ENCODE measurements around the gene GPR3. TPM values are rescaled to one million over a fixed set of nuclear protein-coding genes. Genes with fewer than 3 reads are reported as not detected.

Gene GPR3
- total RNA-seq, 1 experiment from 2014 or later, result 4.4 TPM

GRCh38 chr1:27400963-27401341 is 8.5 kb downstream of the GPR3 start:
- no peak overlapping the region for H2BK15ac ChIP-seq (ENCODE audit: low read depth, low read length)
- H2AFZ ChIP-seq (ENCODE audit: low read length), result no peak overlapping the region
- no peak overlapping the region for H3K18ac ChIP-seq (ENCODE audit: insufficient read length, low read depth, low read length)
- no peak overlapping the region for H3T11ph ChIP-seq (ENCODE audit: low read length)
- H3K23ac ChIP-seq (ENCODE audit: insufficient read length, low read depth, low read length), result no peak overlapping the region
- no CpG with 5 or more reads among the region's 5 CpGs for WGBS (ENCODE audit: extremely low coverage, insufficient read length, low lambda C conversion rate)
- H2BK20ac ChIP-seq (ENCODE audit: low read depth, low read length, poor library complexity, severe bottlenecking), result no peak overlapping the region
- H2AK5ac ChIP-seq (ENCODE audit: insufficient read length, low read length), result no peak overlapping the region
- no peaks in the 10 kb centered on the region for H3K23me2 ChIP-seq (ENCODE audit: insufficient read length, low read depth, low read length, poor library complexity, severe bottlenecking)
- H4K8ac ChIP-seq (replicated peaks; ENCODE audit: insufficient read length, low read depth, low read length), result no peak overlapping the region
- H3K4me2 ChIP-seq (ENCODE audit: insufficient read depth, insufficient read length, low read length), result no peak overlapping the region
- H3K9me3 Mint-ChIP-seq, result no peaks in the 10 kb centered on the region
- H3K4me3 Mint-ChIP-seq, result no peak overlapping the region
- no peaks in the 10 kb centered on the region for H4K20me1 ChIP-seq (ENCODE audit: control insufficient read depth, insufficient read depth, insufficient read length)
- H3K9me3 ChIP-seq (ENCODE audit: control insufficient read depth, low read depth, low read length), result no peaks in the 10 kb centered on the region
- no peaks in the 10 kb centered on the region; the same call in 1 of the 2 replicates for H3K4me1 ChIP-seq (ENCODE audit: insufficient read depth, low read length)
- H4K91ac ChIP-seq (ENCODE audit: insufficient read length, low read depth, low read length), result no peak overlapping the region
- no peak overlapping the region; a peak in 1 of 7 replicates for H3K27ac Mint-ChIP-seq
- H2BK12ac ChIP-seq (ENCODE audit: insufficient read length, low read depth, low read length), result no peak overlapping the region
- no peaks in the 10 kb centered on the region for H3K27me3 ChIP-seq (ENCODE audit: insufficient read depth, low read length)
- no peak overlapping the region for H3K4ac ChIP-seq (ENCODE audit: low read depth, low read length)
- TF ChIP-seq, protein P1, sequence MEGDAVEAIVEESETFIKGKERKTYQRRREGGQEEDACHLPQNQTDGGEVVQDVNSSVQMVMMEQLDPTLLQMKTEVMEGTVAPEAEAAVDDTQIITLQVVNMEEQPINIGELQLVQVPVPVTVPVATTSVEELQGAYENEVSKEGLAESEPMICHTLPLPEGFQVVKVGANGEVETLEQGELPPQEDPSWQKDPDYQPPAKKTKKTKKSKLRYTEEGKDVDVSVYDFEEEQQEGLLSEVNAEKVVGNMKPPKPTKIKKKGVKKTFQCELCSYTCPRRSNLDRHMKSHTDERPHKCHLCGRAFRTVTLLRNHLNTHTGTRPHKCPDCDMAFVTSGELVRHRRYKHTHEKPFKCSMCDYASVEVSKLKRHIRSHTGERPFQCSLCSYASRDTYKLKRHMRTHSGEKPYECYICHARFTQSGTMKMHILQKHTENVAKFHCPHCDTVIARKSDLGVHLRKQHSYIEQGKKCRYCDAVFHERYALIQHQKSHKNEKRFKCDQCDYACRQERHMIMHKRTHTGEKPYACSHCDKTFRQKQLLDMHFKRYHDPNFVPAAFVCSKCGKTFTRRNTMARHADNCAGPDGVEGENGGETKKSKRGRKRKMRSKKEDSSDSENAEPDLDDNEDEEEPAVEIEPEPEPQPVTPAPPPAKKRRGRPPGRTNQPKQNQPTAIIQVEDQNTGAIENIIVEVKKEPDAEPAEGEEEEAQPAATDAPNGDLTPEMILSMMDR (conservative IDR thresholded peaks at IDR 0.05), result no peak
- no peaks in the 10 kb centered on the region for H3K36me3 Mint-ChIP-seq (ENCODE audit: insufficient read depth in 1 of 3, low read depth in 3 of 3)
- H3K14ac ChIP-seq (ENCODE audit: insufficient read depth, low read length), result no peak overlapping the region
- no peak overlapping the region for H2BK5ac ChIP-seq (ENCODE audit: insufficient read length, low read length)
- peaks cover 50 to 69% of the 10 kb centered on the region in 2 experiments for H3K4me1 Mint-ChIP-seq
- no peak overlapping the region for H4K5ac ChIP-seq (ENCODE audit: insufficient read length, low read depth, low read length)
- H3K9ac ChIP-seq (ENCODE audit: extremely low read depth, insufficient read length, low read length), result no peak overlapping the region
- H3K27ac ChIP-seq (ENCODE audit: insufficient read length, low read depth, low read length), result no peak overlapping the region
- H3K56ac ChIP-seq (ENCODE audit: insufficient read length, low read depth, low read length), result no peak overlapping the region
- H2BK120ac ChIP-seq (ENCODE audit: low read depth, low read length, poor library complexity, severe bottlenecking), result no peak overlapping the region
- no peaks in the 10 kb centered on the region for H3K79me2 ChIP-seq (ENCODE audit: insufficient read depth, low read length)
- no peaks in the 10 kb centered on the region for H3K79me1 ChIP-seq (ENCODE audit: insufficient read depth, low read depth, low read length, poor library complexity, severe bottlenecking)
- H3K27me3 Mint-ChIP-seq (ENCODE audit: low read depth), result no peaks in the 10 kb centered on the region; the same call in 1 of the 2 replicates
- no peak for DNase-seq

Data from H9 (cell line).